Panc1 (cell line): ENCODE data around the gene TTC16. TPM values are rescaled to one million over a fixed set of nuclear protein-coding genes. Genes with fewer than 3 reads are reported as not detected.
A peak's percentile ranks its signal among the peaks of the same experiment; 100 is the strongest.

Source experiments
- ATAC-seq: fragments of 200-7000 bp; cut with Tn5 transposase; 2 replicates; pipeline ENCODE4 v1.9.1; 2020; ENCODE audit warnings: mild to moderate bottlenecking, moderate library complexity
- BruUV-seq: library from RNA; stranded (reverse); fragments of 400-500 nt; replicated peaks from 2 replicates; lab custom pipeline; 2021; lab: Mats Ljungman, UMichigan
- CTCF ChIA-PET: fragments of 300-600 bp; sonication (Branson Sonifier 250); formaldehyde crosslinking; loops from one replicate; lab custom pipeline; 2022; ENCODE audit warnings: antibody characterized with exemption; lab: Charles Lee
- POLR2A ChIA-PET: fragments of 300-600 bp; sonication (Branson Sonifier 250); formaldehyde crosslinking; loops from one replicate; lab custom pipeline; 2022; ENCODE audit warnings: antibody characterized with exemption; lab: Charles Lee
- DNase-seq: peaks from one replicate; pipeline ENCODE4 v3.0.0-alpha.2; 2010; ENCODE audit warnings: low read depth, low spot score
- H3K27ac ChIP-seq: 2 replicates; pipeline ENCODE4 v1.5.1; 2011; ENCODE audit warnings: mild to moderate bottlenecking, low read length, inconsistent platforms
- H3K27me3 ChIP-seq: fragments of 200-500 bp; sonication (Bioruptor generic); 2 replicates; pipeline ENCODE4 v1.6.0; 2014; ENCODE audit warnings: low read length, inconsistent platforms; ENCODE audit not compliant: control insufficient read depth, insufficient read depth
- H3K36me3 ChIP-seq: fragments of 200-500 bp; sonication (Bioruptor generic); 2 replicates; pipeline ENCODE4 v1.5.1; 2014; ENCODE audit warnings: inconsistent platforms, mild to moderate bottlenecking, low read length, moderate library complexity; ENCODE audit not compliant: control insufficient read depth, insufficient read depth
- H3K4me1 ChIP-seq: 2 replicates; pipeline ENCODE4 v1.5.1; 2011; ENCODE audit warnings: inconsistent platforms, mild to moderate bottlenecking, low read length, moderate library complexity; ENCODE audit not compliant: control insufficient read depth, insufficient read depth
- H3K4me3 ChIP-seq, 2 experiments: 2 replicates each; pipeline ENCODE4 v1.5.1; 2011 to 2012; ENCODE audit warnings: low read depth in 2 of 2, low read length in 2 of 2, mild to moderate bottlenecking in 2 of 2, inconsistent platforms in 1 of 2, moderate library complexity in 1 of 2
- H3K9me3 ChIP-seq: fragments of 200-500 bp; sonication (Bioruptor generic); 2 replicates; pipeline ENCODE4 v1.5.1; 2014; ENCODE audit warnings: low read depth, mild to moderate bottlenecking, inconsistent platforms, low read length, moderate library complexity; ENCODE audit not compliant: control insufficient read depth, insufficient read depth
- CTCF ChIP-seq: fragments of 450-650 bp; IDR thresholded peaks from 2 replicates; pipeline ENCODE4 v1.5.1; 2017; ENCODE audit warnings: mild to moderate bottlenecking
- POLR2AphosphoS5 ChIP-seq: IDR thresholded peaks from 2 replicates; pipeline ENCODE4 v1.6.1; 2012; ENCODE audit warnings: mild to moderate bottlenecking, low read depth, low read length, moderate library complexity
- SIN3A ChIP-seq: IDR thresholded peaks from 2 replicates; pipeline ENCODE4 v1.6.1; 2012; ENCODE audit warnings: low read depth, mild to moderate bottlenecking, low read length, moderate library complexity, borderline replicate concordance; ENCODE audit not compliant: insufficient read depth
- TCF7L2 ChIP-seq: IDR thresholded peaks from 2 replicates; pipeline ENCODE4 v1.6.1; 2011; ENCODE audit warnings: mild to moderate bottlenecking, low read depth, low read length, inconsistent platforms
- in situ Hi-C: cut with HindIII; loops from 2 replicates; pipeline ENCODE4 v1.10.0; 2016; ENCODE audit warnings: low sequenced_read_pairs, low pct_unique_long_range_greater_than_20kb
- intact Hi-C: fragments of 100-400 bp; cut with micrococcal nuclease; formaldehyde crosslinking; loops from one replicate; pipeline ENCODE4 v1.10.0; 2022; ENCODE audit not compliant: unreplicated experiment
- total RNA-seq: library from RNA; stranded (reverse); gene quantifications from one replicate; pipeline ENCODE4 v1.2.1, GENCODE V29; 2021; ENCODE audit not compliant: unreplicated experiment
- TF ChIP-seq, protein P1 (sequence below), 2 experiments: IDR thresholded peaks; 2 replicates each; pipeline ENCODE4 v1.6.1; 2011 to 2012; ENCODE audit warnings: low read depth in 2 of 2, control low read depth in 1 of 2, low read length in 1 of 2, mild to moderate bottlenecking in 1 of 2, moderate library complexity in 1 of 2; ENCODE audit not compliant: insufficient read depth in 1 of 2

The TTC16 gene
- total RNA-seq, 1 experiment from 2014 or later: 0.05 TPM

DNA sequence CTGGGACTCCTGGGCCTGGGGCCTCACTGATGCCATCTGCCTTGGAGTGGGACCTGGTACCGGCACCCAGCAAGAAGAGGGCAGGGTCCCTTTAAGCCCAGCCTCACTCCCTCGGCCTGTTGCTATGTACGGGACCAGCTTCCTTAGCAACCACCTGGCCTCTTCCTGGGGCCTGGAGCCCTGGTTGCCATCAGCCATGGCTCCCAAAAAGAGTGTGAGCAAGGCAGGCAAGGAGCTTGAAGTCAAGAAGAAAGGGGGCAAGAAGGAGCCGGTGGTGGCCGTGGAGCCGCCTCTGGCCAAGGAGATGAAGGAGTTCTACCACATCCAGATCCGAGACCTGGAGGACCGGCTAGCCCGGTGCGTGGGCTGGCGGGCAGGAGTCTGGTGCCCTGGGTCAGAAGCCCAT is 9.0 kb upstream of the TTC16 start, which contains the start of gene CFAP157:
Gene CFAP157 (plus strand): TSS at position 153 of the 406 bp plus-strand sequence. CDS start 44 bp downstream, at position 197.
- ChIA-PET CTCF (no interaction called here), POLR2A (interaction anchor here (0.6 kb wide), 1 partner anchor 175 kb away, joined by 3 read pairs; no protein-coding TSS in a partner anchor)
- no peaks in the 10 kb centered on the region for H3K9me3 ChIP-seq
- H3K4me1 ChIP-seq: peaks cover 6% of the 10 kb centered on the region
- ATAC-seq (peak; percentile 44; the same call in 1 of the 2 replicates), DNase-seq (no peak)
- in situ Hi-C loops: no loop called here
- H3K4me3 ChIP-seq: no peak within 1 kb of the TSS
- no peaks in the 10 kb centered on the region for H3K27me3 ChIP-seq
- intact Hi-C loops: no loop called here
- BruUV-seq: no TSS peak
- TF ChIP-seq SIN3A: no peak
- TF ChIP-seq, protein P1, sequence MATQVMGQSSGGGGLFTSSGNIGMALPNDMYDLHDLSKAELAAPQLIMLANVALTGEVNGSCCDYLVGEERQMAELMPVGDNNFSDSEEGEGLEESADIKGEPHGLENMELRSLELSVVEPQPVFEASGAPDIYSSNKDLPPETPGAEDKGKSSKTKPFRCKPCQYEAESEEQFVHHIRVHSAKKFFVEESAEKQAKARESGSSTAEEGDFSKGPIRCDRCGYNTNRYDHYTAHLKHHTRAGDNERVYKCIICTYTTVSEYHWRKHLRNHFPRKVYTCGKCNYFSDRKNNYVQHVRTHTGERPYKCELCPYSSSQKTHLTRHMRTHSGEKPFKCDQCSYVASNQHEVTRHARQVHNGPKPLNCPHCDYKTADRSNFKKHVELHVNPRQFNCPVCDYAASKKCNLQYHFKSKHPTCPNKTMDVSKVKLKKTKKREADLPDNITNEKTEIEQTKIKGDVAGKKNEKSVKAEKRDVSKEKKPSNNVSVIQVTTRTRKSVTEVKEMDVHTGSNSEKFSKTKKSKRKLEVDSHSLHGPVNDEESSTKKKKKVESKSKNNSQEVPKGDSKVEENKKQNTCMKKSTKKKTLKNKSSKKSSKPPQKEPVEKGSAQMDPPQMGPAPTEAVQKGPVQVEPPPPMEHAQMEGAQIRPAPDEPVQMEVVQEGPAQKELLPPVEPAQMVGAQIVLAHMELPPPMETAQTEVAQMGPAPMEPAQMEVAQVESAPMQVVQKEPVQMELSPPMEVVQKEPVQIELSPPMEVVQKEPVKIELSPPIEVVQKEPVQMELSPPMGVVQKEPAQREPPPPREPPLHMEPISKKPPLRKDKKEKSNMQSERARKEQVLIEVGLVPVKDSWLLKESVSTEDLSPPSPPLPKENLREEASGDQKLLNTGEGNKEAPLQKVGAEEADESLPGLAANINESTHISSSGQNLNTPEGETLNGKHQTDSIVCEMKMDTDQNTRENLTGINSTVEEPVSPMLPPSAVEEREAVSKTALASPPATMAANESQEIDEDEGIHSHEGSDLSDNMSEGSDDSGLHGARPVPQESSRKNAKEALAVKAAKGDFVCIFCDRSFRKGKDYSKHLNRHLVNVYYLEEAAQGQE (IDR thresholded peaks at IDR 0.05; ENCODE audit: insufficient read depth in 1 of 2, low read depth in 2 of 2, low read length in 1 of 2): no peak
- no peak for TF ChIP-seq TCF7L2
- TF ChIP-seq CTCF: no peak
- no peak for TF ChIP-seq POLR2AphosphoS5
- no peaks in the 10 kb centered on the region for H3K36me3 ChIP-seq
- no peak within 1 kb of the TSS for H3K27ac ChIP-seq

DNA sequence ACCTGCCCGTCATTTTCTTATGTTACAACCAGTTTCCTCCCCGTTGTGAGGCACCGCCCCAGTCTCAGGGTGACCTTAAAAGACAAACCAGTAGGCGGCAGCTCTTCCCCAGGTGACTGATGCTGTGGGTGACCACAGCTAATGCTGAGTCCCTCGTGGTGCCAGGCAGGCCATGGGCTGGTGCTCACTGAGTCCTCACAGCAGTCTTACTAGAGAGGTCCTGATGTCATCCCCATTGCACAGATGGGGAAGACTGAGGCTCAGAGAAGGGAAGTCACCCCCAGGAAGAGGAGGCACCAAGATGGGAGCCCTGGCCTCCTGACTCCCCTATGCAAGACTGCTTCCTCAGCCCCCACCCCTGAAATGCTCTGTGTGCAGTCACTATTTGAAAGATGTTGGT is 8.1 kb upstream of the TTC16 start:
- Histone ChIP-seq H3K27ac (no peak overlapping the region), H3K27me3 (no peaks in the 10 kb centered on the region), H3K36me3 (no peaks in the 10 kb centered on the region), H3K4me1 (peaks cover 8% of the 10 kb centered on the region), H3K9me3 (no peaks in the 10 kb centered on the region), H3K4me3 (no peak overlapping the region)
- intact Hi-C loops: no loop called here
- ChIA-PET POLR2A (no interaction called here), CTCF (interaction anchor here (0.6 kb wide), 1 partner anchor 1669 kb away, joined by 7 read pairs; no protein-coding TSS in a partner anchor)
- TF ChIP-seq, protein P1 (IDR thresholded peaks at IDR 0.05; ENCODE audit: insufficient read depth in 1 of 2, low read depth in 2 of 2, low read length in 1 of 2): no peak
- TF ChIP-seq SIN3A (no peak), POLR2AphosphoS5 (no peak), TCF7L2 (no peak), CTCF (no peak; the same call in 1 of the 2 replicates)
- no peak for DNase-seq
- no TSS peak for BruUV-seq
- ATAC-seq: peak; percentile 59; the same call in 1 of the 2 replicates
- in situ Hi-C loops: no loop called here
